Measurements from ENCODE around the gene WDR33. TPM values are rescaled to one million over a fixed set of nuclear protein-coding genes. Genes with fewer than 3 reads are reported as not detected.
A peak's percentile ranks its signal among the peaks of the same experiment; 100 is the strongest.

The WDR33 gene
- total and polyA plus RNA-seq, 2 of the 4 experiments (the other 2 are of a cell fraction), result 19.6 to 41.2 TPM

GRCh38 chr2:127826047-127826446 lies 15.1 kb upstream of the WDR33 start:
- Histone ChIP-seq H4K5ac (ENCODE audit: low read depth, low read length) (no peak overlapping the region), H3K56ac (ENCODE audit: extremely low read depth, insufficient read depth, low read length) (no peak overlapping the region), H2BK120ac (ENCODE audit: low read depth, low read length) (no peak overlapping the region), H3K4me3 (ENCODE audit: insufficient read depth, low read depth, low read length) (no peak overlapping the region), H3K4ac (ENCODE audit: low read depth, low read length) (no peak overlapping the region), H3K9me1 (ENCODE audit: insufficient read depth, low read length) (no peaks in the 10 kb centered on the region), H3K4me1 (ENCODE audit: control insufficient read depth, insufficient read depth, low read length) (no peaks in the 10 kb centered on the region), H3K79me1 (ENCODE audit: low read depth in 1 of 2, low read length in 2 of 2) (no peaks in the 10 kb centered on the region), H2BK5ac (ENCODE audit: low read depth, low read length, poor library complexity, severe bottlenecking) (no peak overlapping the region), H2AFZ (replicated peaks; ENCODE audit: low read length, poor library complexity) (no peak overlapping the region), H3K18ac (ENCODE audit: low read depth, low read length) (no peak overlapping the region), H3K27ac (ENCODE audit: insufficient read depth, low read length) (no peak overlapping the region), H3K27me3 (ENCODE audit: control insufficient read depth, insufficient read depth, low read length) (peaks cover 6% of the 10 kb centered on the region), H2AK5ac (ENCODE audit: low read depth, low read length) (no peak overlapping the region), H3K9me3 (ENCODE audit: control insufficient read depth, insufficient read depth, low read length) (peaks cover 13% of the 10 kb centered on the region), H2BK15ac (ENCODE audit: low read depth, low read length) (no peak overlapping the region), H3K36me3 (ENCODE audit: control insufficient read depth, insufficient read depth, low read length) (no peaks in the 10 kb centered on the region), H3K23ac (ENCODE audit: low read depth, low read length) (no peak overlapping the region), H3K9ac (ENCODE audit: low read depth, low read length) (no peak overlapping the region), H3K4me2 (ENCODE audit: low read depth, low read length) (no peak overlapping the region), H4K20me1 (ENCODE audit: insufficient read depth, low read length) (no peaks in the 10 kb centered on the region), H3K14ac (replicated peaks; ENCODE audit: low read depth, low read length) (no peak overlapping the region), H2BK20ac (ENCODE audit: low read depth, low read length) (no peak overlapping the region), H4K91ac (ENCODE audit: insufficient read depth, low read depth, low read length) (no peak overlapping the region), H4K8ac (ENCODE audit: low read depth in 2 of 2, low read length in 2 of 2) (no peak overlapping the region), H2AK9ac (replicated peaks; ENCODE audit: low read depth, low read length, poor library complexity) (no peak overlapping the region)
- no CpG with 5 or more reads among the region's 12 CpGs for WGBS, 2 experiments (ENCODE audit: extremely low coverage in 2 of 2, insufficient read length in 1 of 2)
- BruUV-seq (replicated peaks), result no TSS peak
- CTCF ChIA-PET, result no interaction called here
- intact Hi-C loops (cut with micrococcal nuclease), result no loop called here
- no peak for TF ChIP-seq RFX5 (IDR thresholded peaks at IDR 0.05; ENCODE audit: low read depth, low read length)
- TF ChIP-seq POLR2A (IDR thresholded peaks at IDR 0.05; ENCODE audit: low read depth, low read length), result no peak
- no peak for TF ChIP-seq ELK1 (IDR thresholded peaks at IDR 0.05; ENCODE audit: borderline replicate concordance, low read depth, low read length)
- no peak for TF ChIP-seq MXI1 (IDR thresholded peaks at IDR 0.05; ENCODE audit: borderline replicate concordance, low read depth, low read length)
- dilution Hi-C loops (cut with HindIII; ENCODE audit: low sequenced_read_pairs, unreplicated experiment), result no loop called here
- in situ Hi-C loops (cut with MboI; ENCODE audit: low sequenced_read_pairs), result no loop called here
- ATAC-seq (ENCODE audit: low read depth) (no peak), DNase-seq (peak; percentile 50)
- POLR2A ChIA-PET (ENCODE audit: unreplicated experiment), result no interaction called here
